ENCODE data around the gene SPRED1.

DNA sequence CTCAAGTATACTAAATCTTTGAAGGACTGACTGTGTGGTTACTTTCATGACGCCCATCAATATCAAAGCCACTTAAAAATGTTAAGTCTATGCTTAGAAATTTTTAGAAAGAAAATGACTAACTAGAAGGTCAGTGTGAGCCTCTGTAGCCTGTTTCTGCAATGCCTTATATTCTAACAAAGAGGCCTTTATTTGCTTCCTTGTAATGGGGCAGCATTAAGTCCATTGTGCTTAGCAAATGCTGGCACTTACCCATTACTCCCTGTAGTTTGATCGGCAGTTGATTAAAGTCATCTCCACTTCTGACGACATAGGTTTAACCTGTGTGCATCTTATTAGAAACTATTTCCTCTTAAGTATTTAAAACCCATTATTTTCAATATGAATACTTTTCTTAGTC, 109.7 kb downstream of the SPRED1 start:
- TF ChIP-seq, protein P1, sequence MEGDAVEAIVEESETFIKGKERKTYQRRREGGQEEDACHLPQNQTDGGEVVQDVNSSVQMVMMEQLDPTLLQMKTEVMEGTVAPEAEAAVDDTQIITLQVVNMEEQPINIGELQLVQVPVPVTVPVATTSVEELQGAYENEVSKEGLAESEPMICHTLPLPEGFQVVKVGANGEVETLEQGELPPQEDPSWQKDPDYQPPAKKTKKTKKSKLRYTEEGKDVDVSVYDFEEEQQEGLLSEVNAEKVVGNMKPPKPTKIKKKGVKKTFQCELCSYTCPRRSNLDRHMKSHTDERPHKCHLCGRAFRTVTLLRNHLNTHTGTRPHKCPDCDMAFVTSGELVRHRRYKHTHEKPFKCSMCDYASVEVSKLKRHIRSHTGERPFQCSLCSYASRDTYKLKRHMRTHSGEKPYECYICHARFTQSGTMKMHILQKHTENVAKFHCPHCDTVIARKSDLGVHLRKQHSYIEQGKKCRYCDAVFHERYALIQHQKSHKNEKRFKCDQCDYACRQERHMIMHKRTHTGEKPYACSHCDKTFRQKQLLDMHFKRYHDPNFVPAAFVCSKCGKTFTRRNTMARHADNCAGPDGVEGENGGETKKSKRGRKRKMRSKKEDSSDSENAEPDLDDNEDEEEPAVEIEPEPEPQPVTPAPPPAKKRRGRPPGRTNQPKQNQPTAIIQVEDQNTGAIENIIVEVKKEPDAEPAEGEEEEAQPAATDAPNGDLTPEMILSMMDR (IDR thresholded peaks at IDR 0.05; ENCODE audit: poor library complexity): no peak
- no peak for TF ChIP-seq EZH2 (IDR thresholded peaks at IDR 0.05; ENCODE audit: borderline replicate concordance)
- TF ChIP-seq EZH2phosphoT487 (IDR thresholded peaks at IDR 0.05; ENCODE audit: low read depth, severe bottlenecking, unreplicated experiment): no peak

All from hepatocyte (in vitro differentiated cells).